Measurements from ENCODE around the gene PDLIM3.

- TF ChIP-seq, protein P1, sequence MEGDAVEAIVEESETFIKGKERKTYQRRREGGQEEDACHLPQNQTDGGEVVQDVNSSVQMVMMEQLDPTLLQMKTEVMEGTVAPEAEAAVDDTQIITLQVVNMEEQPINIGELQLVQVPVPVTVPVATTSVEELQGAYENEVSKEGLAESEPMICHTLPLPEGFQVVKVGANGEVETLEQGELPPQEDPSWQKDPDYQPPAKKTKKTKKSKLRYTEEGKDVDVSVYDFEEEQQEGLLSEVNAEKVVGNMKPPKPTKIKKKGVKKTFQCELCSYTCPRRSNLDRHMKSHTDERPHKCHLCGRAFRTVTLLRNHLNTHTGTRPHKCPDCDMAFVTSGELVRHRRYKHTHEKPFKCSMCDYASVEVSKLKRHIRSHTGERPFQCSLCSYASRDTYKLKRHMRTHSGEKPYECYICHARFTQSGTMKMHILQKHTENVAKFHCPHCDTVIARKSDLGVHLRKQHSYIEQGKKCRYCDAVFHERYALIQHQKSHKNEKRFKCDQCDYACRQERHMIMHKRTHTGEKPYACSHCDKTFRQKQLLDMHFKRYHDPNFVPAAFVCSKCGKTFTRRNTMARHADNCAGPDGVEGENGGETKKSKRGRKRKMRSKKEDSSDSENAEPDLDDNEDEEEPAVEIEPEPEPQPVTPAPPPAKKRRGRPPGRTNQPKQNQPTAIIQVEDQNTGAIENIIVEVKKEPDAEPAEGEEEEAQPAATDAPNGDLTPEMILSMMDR (IDR thresholded peaks at IDR 0.05; ENCODE audit: low read depth, low read length), result no peak
- TF ChIP-seq POLR2A (IDR thresholded peaks at IDR 0.05; ENCODE audit: extremely low read depth, insufficient read length), result no peak
Observed at GRCh38 chr4:185502386-185502785, 32.9 kb downstream of the PDLIM3 start.

Measured in NB4 (cell line).